Panc1 (cell line): ENCODE measurements around the gene NOS1AP. TPM values are rescaled to one million over a fixed set of nuclear protein-coding genes. Genes with fewer than 3 reads are reported as not detected.

Source experiments
- ATAC-seq: fragments of 200-7000 bp; cut with Tn5 transposase; 2 replicates; pipeline ENCODE4 v1.9.1; 2020; ENCODE audit warnings: mild to moderate bottlenecking, moderate library complexity
- BruUV-seq: library from RNA; stranded (reverse); fragments of 400-500 nt; replicated peaks from 2 replicates; lab custom pipeline; 2021; lab: Mats Ljungman, UMichigan
- CTCF ChIA-PET: fragments of 300-600 bp; sonication (Branson Sonifier 250); formaldehyde crosslinking; loops from one replicate; lab custom pipeline; 2022; ENCODE audit warnings: antibody characterized with exemption; lab: Charles Lee
- POLR2A ChIA-PET: fragments of 300-600 bp; sonication (Branson Sonifier 250); formaldehyde crosslinking; loops from one replicate; lab custom pipeline; 2022; ENCODE audit warnings: antibody characterized with exemption; lab: Charles Lee
- DNase-seq: peaks from one replicate; pipeline ENCODE4 v3.0.0-alpha.2; 2010; ENCODE audit warnings: low read depth, low spot score
- H3K27ac ChIP-seq: 2 replicates; pipeline ENCODE4 v1.5.1; 2011; ENCODE audit warnings: mild to moderate bottlenecking, low read length, inconsistent platforms
- H3K27me3 ChIP-seq: fragments of 200-500 bp; sonication (Bioruptor generic); 2 replicates; pipeline ENCODE4 v1.6.0; 2014; ENCODE audit warnings: low read length, inconsistent platforms; ENCODE audit not compliant: control insufficient read depth, insufficient read depth
- H3K36me3 ChIP-seq: fragments of 200-500 bp; sonication (Bioruptor generic); 2 replicates; pipeline ENCODE4 v1.5.1; 2014; ENCODE audit warnings: inconsistent platforms, mild to moderate bottlenecking, low read length, moderate library complexity; ENCODE audit not compliant: control insufficient read depth, insufficient read depth
- H3K4me1 ChIP-seq: 2 replicates; pipeline ENCODE4 v1.5.1; 2011; ENCODE audit warnings: inconsistent platforms, mild to moderate bottlenecking, low read length, moderate library complexity; ENCODE audit not compliant: control insufficient read depth, insufficient read depth
- H3K4me3 ChIP-seq, 2 experiments: 2 replicates each; pipeline ENCODE4 v1.5.1; 2011 to 2012; ENCODE audit warnings: low read depth in 2 of 2, low read length in 2 of 2, mild to moderate bottlenecking in 2 of 2, inconsistent platforms in 1 of 2, moderate library complexity in 1 of 2
- H3K9me3 ChIP-seq: fragments of 200-500 bp; sonication (Bioruptor generic); 2 replicates; pipeline ENCODE4 v1.5.1; 2014; ENCODE audit warnings: low read depth, mild to moderate bottlenecking, inconsistent platforms, low read length, moderate library complexity; ENCODE audit not compliant: control insufficient read depth, insufficient read depth
- POLR2AphosphoS5 ChIP-seq: IDR thresholded peaks from 2 replicates; pipeline ENCODE4 v1.6.1; 2012; ENCODE audit warnings: mild to moderate bottlenecking, low read depth, low read length, moderate library complexity
- SIN3A ChIP-seq: IDR thresholded peaks from 2 replicates; pipeline ENCODE4 v1.6.1; 2012; ENCODE audit warnings: low read depth, mild to moderate bottlenecking, low read length, moderate library complexity, borderline replicate concordance; ENCODE audit not compliant: insufficient read depth
- TCF7L2 ChIP-seq: IDR thresholded peaks from 2 replicates; pipeline ENCODE4 v1.6.1; 2011; ENCODE audit warnings: mild to moderate bottlenecking, low read depth, low read length, inconsistent platforms
- in situ Hi-C: cut with HindIII; loops from 2 replicates; pipeline ENCODE4 v1.10.0; 2016; ENCODE audit warnings: low sequenced_read_pairs, low pct_unique_long_range_greater_than_20kb
- intact Hi-C: fragments of 100-400 bp; cut with micrococcal nuclease; formaldehyde crosslinking; loops from one replicate; pipeline ENCODE4 v1.10.0; 2022; ENCODE audit not compliant: unreplicated experiment
- total RNA-seq: library from RNA; stranded (reverse); gene quantifications from one replicate; pipeline ENCODE4 v1.2.1, GENCODE V29; 2021; ENCODE audit not compliant: unreplicated experiment
- TF ChIP-seq, protein P1 (sequence below): fragments of 450-650 bp; IDR thresholded peaks from 2 replicates; pipeline ENCODE4 v1.5.1; 2017; ENCODE audit warnings: mild to moderate bottlenecking
- TF ChIP-seq, protein P2 (sequence below), 2 experiments: IDR thresholded peaks; 2 replicates each; pipeline ENCODE4 v1.6.1; 2011 to 2012; ENCODE audit warnings: low read depth in 2 of 2, control low read depth in 1 of 2, low read length in 1 of 2, mild to moderate bottlenecking in 1 of 2, moderate library complexity in 1 of 2; ENCODE audit not compliant: insufficient read depth in 1 of 2

NOS1AP gene
- total RNA-seq, 1 experiment from 2014 or later: 27.9 TPM

DNA sequence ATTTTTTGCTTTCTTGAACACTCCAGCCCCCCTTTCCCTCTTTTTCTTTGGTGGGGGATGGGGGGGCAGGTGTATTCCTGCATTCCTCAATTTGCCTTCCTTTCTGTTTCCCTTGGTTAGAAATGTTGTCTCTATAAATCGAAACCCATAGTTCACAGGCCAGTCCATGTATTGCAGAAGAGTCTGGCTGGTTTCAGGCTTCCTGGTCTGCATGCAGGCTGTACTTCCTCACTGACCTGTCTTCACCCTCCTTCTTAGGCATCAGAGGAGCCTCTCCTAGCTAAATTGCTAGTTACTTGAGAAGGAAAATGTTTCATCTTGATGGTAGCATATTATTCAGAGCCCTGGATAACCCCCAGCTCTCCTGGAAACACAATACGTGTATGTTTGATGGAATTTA, 167.1 kb downstream of the NOS1AP start:
- intact Hi-C loops: no loop called here
- ATAC-seq: no peak
- Histone ChIP-seq H3K36me3 (no peaks in the 10 kb centered on the region), H3K4me1 (peaks cover 79% of the 10 kb centered on the region), H3K27me3 (no peaks in the 10 kb centered on the region), H3K9me3 (no peaks in the 10 kb centered on the region), H3K27ac (peak overlapping the region; percentile 44), H3K4me3 (no peak overlapping the region)
- CTCF ChIA-PET: no interaction called here
- no peak for DNase-seq
- POLR2A ChIA-PET: no interaction called here
- TF ChIP-seq POLR2AphosphoS5 (no peak), TCF7L2 (no peak), SIN3A (no peak)
- TF ChIP-seq, protein P1, sequence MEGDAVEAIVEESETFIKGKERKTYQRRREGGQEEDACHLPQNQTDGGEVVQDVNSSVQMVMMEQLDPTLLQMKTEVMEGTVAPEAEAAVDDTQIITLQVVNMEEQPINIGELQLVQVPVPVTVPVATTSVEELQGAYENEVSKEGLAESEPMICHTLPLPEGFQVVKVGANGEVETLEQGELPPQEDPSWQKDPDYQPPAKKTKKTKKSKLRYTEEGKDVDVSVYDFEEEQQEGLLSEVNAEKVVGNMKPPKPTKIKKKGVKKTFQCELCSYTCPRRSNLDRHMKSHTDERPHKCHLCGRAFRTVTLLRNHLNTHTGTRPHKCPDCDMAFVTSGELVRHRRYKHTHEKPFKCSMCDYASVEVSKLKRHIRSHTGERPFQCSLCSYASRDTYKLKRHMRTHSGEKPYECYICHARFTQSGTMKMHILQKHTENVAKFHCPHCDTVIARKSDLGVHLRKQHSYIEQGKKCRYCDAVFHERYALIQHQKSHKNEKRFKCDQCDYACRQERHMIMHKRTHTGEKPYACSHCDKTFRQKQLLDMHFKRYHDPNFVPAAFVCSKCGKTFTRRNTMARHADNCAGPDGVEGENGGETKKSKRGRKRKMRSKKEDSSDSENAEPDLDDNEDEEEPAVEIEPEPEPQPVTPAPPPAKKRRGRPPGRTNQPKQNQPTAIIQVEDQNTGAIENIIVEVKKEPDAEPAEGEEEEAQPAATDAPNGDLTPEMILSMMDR: no peak
- TF ChIP-seq, protein P2, sequence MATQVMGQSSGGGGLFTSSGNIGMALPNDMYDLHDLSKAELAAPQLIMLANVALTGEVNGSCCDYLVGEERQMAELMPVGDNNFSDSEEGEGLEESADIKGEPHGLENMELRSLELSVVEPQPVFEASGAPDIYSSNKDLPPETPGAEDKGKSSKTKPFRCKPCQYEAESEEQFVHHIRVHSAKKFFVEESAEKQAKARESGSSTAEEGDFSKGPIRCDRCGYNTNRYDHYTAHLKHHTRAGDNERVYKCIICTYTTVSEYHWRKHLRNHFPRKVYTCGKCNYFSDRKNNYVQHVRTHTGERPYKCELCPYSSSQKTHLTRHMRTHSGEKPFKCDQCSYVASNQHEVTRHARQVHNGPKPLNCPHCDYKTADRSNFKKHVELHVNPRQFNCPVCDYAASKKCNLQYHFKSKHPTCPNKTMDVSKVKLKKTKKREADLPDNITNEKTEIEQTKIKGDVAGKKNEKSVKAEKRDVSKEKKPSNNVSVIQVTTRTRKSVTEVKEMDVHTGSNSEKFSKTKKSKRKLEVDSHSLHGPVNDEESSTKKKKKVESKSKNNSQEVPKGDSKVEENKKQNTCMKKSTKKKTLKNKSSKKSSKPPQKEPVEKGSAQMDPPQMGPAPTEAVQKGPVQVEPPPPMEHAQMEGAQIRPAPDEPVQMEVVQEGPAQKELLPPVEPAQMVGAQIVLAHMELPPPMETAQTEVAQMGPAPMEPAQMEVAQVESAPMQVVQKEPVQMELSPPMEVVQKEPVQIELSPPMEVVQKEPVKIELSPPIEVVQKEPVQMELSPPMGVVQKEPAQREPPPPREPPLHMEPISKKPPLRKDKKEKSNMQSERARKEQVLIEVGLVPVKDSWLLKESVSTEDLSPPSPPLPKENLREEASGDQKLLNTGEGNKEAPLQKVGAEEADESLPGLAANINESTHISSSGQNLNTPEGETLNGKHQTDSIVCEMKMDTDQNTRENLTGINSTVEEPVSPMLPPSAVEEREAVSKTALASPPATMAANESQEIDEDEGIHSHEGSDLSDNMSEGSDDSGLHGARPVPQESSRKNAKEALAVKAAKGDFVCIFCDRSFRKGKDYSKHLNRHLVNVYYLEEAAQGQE (IDR thresholded peaks at IDR 0.05; ENCODE audit: insufficient read depth in 1 of 2, low read depth in 2 of 2, low read length in 1 of 2): no peak
- no TSS peak for BruUV-seq
- in situ Hi-C loops: no loop called here

DNA sequence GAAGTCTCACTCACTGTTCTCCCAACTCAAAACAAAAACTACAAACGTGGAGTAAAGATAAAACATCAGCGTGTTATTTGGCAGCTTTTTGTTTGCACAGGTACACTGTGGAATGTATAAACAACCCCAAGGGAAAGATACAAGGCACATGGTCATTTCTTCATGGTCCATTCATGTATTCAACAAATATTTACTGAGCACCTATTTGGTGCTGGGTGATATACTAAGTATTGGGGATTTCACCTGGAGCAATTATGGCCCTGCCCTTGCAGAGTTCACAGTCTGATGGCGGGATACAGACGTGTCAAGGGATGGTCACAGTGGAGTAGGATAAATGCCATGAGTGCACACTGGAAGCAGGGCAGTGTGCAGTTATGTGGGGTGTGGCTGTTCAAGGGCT, 171.1 kb downstream of the NOS1AP start:
- H3K27ac ChIP-seq: 0 out of 2 replicates have a peak overlapping the region, but pooled peaks have one; percentile 63
- no peak for ATAC-seq
- DNase-seq: no peak
- peaks cover 49% of the 10 kb centered on the region for H3K4me1 ChIP-seq
- intact Hi-C loops (no loop called here), in situ Hi-C loops (no loop called here)
- ChIA-PET POLR2A (no interaction called here), CTCF (no interaction called here)
- H3K9me3 ChIP-seq: no peaks in the 10 kb centered on the region
- H3K36me3 ChIP-seq: no peaks in the 10 kb centered on the region
- TF ChIP-seq TCF7L2 (no peak), SIN3A (no peak)
- TF ChIP-seq, protein P1: no peak
- no TSS peak for BruUV-seq
- H3K4me3 ChIP-seq: no peak overlapping the region
- no peaks in the 10 kb centered on the region for H3K27me3 ChIP-seq
